Measurements from ENCODE around the gene DYTN.

The DYTN gene

DNA sequence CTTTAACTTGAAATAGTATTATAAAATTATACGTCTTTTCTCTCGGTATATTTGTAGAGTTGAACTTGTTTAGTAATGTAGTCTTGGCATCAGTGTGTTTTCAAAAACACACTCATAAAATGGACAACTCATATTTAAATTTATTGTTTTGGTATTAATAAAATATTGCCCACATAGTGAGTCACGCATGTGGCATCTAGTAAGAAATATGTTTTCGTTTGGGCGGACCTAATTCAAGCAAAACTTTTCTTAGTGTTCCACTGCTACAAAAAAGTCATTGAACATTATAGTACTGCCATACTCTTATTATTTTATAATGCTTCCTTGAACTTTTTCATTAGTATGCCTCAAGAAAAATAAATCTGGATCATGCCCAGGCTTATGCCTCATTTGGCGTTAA lies 107.0 kb downstream of the DYTN start:
- TF ChIP-seq, protein P1, sequence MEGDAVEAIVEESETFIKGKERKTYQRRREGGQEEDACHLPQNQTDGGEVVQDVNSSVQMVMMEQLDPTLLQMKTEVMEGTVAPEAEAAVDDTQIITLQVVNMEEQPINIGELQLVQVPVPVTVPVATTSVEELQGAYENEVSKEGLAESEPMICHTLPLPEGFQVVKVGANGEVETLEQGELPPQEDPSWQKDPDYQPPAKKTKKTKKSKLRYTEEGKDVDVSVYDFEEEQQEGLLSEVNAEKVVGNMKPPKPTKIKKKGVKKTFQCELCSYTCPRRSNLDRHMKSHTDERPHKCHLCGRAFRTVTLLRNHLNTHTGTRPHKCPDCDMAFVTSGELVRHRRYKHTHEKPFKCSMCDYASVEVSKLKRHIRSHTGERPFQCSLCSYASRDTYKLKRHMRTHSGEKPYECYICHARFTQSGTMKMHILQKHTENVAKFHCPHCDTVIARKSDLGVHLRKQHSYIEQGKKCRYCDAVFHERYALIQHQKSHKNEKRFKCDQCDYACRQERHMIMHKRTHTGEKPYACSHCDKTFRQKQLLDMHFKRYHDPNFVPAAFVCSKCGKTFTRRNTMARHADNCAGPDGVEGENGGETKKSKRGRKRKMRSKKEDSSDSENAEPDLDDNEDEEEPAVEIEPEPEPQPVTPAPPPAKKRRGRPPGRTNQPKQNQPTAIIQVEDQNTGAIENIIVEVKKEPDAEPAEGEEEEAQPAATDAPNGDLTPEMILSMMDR (conservative IDR thresholded peaks at IDR 0.05; ENCODE audit: control insufficient read depth, insufficient read depth, low read depth, low read length): no peak
- H3K4me3 ChIP-seq (ENCODE audit: control insufficient read depth, low read depth, low read length): no peak overlapping the region
- DNase-seq (ENCODE audit: low read depth): no peak

DNA sequence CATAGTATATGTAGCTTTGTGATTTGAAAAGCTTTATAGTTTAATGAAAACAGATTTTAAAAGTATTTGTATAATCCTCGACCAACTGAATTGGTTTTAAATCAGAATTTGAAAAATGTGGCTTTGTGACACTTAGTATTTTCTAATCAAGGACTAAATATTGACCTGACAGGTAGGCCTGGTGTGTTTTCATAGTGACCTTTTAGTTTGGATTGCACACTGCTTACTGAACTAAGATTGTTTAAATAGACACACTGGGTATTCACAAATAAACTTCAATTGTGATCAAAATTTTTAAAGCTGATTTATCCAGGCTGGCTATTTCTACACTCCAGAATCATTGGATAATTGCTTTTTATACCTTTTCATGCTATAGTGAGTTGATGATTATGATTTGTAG lies 107.7 kb downstream of the DYTN start:
- no peak for DNase-seq (ENCODE audit: low read depth)
- no peak overlapping the region for H3K4me3 ChIP-seq (ENCODE audit: control insufficient read depth, low read depth, low read length)
- TF ChIP-seq, protein P1 (conservative IDR thresholded peaks at IDR 0.05; ENCODE audit: control insufficient read depth, insufficient read depth, low read depth, low read length): no peak

DNA sequence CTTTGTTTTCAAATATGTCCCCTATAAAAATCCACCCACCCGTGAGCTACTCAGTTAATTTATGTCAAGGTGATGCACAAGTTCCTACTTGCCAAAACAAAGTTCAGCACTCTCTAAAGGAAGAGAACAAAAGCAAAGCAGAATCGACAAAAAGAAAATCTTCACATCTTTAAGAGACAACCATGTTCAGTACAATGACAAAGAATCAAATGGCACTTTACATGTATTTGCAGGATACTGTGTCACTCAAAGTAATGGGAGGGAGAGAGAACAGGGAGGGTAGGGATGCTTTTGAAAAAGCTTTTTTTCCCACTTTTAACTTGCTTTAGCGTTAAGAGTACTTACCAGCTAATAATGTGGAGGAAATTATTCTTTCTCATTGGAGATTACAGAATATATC lies 115.0 kb downstream of the DYTN start:
- no peak for DNase-seq (ENCODE audit: low read depth)
- TF ChIP-seq, protein P1 (conservative IDR thresholded peaks at IDR 0.05; ENCODE audit: control insufficient read depth, insufficient read depth, low read depth, low read length): no peak
- H3K4me3 ChIP-seq (ENCODE audit: control insufficient read depth, low read depth, low read length): no peak overlapping the region
